ENCODE results near the gene ABCC6.

DNA sequence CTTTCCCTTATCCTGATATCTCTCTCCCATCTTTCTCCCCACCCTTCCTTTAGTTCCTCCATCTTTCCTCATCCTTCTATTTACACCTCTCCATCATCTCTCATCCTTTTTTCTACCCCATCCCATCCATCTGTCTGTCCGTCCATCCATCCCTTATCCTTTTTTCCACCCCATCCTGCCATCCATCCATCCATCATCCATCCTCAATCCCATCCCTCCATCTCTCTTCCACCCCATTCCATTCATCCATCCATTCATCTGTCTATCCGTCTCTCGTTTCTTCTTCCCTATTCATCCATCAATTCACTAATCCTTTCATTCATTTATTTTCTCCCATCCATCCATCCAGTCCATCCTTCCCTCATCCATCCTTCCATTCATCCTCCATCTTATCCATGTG is 68.1 kb downstream of the ABCC6 start:
- TF ChIP-seq POLR2A (IDR thresholded peaks at IDR 0.05) = no peak
- TF ChIP-seq, protein P1, sequence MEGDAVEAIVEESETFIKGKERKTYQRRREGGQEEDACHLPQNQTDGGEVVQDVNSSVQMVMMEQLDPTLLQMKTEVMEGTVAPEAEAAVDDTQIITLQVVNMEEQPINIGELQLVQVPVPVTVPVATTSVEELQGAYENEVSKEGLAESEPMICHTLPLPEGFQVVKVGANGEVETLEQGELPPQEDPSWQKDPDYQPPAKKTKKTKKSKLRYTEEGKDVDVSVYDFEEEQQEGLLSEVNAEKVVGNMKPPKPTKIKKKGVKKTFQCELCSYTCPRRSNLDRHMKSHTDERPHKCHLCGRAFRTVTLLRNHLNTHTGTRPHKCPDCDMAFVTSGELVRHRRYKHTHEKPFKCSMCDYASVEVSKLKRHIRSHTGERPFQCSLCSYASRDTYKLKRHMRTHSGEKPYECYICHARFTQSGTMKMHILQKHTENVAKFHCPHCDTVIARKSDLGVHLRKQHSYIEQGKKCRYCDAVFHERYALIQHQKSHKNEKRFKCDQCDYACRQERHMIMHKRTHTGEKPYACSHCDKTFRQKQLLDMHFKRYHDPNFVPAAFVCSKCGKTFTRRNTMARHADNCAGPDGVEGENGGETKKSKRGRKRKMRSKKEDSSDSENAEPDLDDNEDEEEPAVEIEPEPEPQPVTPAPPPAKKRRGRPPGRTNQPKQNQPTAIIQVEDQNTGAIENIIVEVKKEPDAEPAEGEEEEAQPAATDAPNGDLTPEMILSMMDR (IDR thresholded peaks at IDR 0.05) = no peak

Data from esophagus squamous epithelium (tissue), 4 donors.